ENCODE results near the gene SCLT1.

DNA sequence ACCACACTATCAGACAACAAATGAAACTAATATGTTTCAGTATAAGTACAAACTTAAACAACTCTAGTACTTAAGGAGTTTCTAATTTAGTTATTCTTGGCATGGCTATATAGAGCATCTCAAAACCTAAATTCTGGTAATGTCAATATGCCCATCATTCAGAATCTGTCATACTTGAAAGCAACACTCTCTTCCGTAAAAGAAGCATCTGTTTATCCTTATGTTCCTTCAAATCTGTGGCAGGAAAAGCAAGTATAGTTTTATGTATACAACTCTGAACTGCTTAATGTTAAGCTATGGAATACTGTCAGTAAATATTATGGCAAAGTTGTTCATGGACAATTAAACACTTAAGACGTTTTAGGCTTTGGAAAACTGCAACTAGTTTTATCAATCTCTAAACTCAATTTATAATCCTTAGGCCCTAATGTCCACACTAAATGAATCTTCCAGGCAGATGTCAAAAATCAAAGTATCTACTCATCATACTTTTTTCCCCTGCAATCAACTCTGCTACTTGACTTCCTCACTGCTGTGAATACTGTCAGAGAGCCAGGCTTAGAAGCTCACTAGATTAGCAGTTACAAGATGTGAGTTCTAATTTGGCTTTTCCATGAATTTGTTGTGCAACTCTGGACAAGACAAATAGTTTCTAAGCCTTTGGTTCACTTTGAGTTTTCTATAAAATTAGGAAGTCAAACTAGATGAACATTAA lies 109.4 kb downstream of the SCLT1 start:
- TF ChIP-seq, protein P1, sequence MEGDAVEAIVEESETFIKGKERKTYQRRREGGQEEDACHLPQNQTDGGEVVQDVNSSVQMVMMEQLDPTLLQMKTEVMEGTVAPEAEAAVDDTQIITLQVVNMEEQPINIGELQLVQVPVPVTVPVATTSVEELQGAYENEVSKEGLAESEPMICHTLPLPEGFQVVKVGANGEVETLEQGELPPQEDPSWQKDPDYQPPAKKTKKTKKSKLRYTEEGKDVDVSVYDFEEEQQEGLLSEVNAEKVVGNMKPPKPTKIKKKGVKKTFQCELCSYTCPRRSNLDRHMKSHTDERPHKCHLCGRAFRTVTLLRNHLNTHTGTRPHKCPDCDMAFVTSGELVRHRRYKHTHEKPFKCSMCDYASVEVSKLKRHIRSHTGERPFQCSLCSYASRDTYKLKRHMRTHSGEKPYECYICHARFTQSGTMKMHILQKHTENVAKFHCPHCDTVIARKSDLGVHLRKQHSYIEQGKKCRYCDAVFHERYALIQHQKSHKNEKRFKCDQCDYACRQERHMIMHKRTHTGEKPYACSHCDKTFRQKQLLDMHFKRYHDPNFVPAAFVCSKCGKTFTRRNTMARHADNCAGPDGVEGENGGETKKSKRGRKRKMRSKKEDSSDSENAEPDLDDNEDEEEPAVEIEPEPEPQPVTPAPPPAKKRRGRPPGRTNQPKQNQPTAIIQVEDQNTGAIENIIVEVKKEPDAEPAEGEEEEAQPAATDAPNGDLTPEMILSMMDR (conservative IDR thresholded peaks at IDR 0.05; ENCODE audit: low read depth, low read length), result no peak
- TF ChIP-seq, protein P2, sequence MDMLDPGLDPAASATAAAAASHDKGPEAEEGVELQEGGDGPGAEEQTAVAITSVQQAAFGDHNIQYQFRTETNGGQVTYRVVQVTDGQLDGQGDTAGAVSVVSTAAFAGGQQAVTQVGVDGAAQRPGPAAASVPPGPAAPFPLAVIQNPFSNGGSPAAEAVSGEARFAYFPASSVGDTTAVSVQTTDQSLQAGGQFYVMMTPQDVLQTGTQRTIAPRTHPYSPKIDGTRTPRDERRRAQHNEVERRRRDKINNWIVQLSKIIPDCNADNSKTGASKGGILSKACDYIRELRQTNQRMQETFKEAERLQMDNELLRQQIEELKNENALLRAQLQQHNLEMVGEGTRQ (IDR thresholded peaks at IDR 0.05; ENCODE audit: low read depth, low read length), result no peak
- TF ChIP-seq FOS (IDR thresholded peaks at IDR 0.05; ENCODE audit: low read depth, low read length) (no peak), POLR2A (IDR thresholded peaks at IDR 0.05; ENCODE audit: low read depth, low read length) (no peak), CHD1 (IDR thresholded peaks at IDR 0.05; ENCODE audit: low read depth, low read length) (no peak), RAD21 (IDR thresholded peaks at IDR 0.05; ENCODE audit: low read length) (no peak)
